ENCODE measurements around the gene CPSF7. TPM values are rescaled to one million over a fixed set of nuclear protein-coding genes. Genes with fewer than 3 reads are reported as not detected.

Gene CPSF7
- total RNA-seq, 1 donor from 2014 or later, result 63.2 TPM

- Histone ChIP-seq H3K9ac (ENCODE audit: low read length) (no peak overlapping the region), H3K4me1 (ENCODE audit: insufficient read depth, low read length) (peaks cover 10% of the 10 kb centered on the region), H3K79me2 (ENCODE audit: insufficient read depth, low read length) (peaks cover 18% of the 10 kb centered on the region), H3K36me3 (ENCODE audit: insufficient read depth, low read length) (peaks cover 21% of the 10 kb centered on the region), H3K9me3 (ENCODE audit: insufficient read depth, low read depth, low read length) (no peaks in the 10 kb centered on the region), H3K4me3 (ENCODE audit: insufficient read depth, low read depth, low read length) (no peak overlapping the region), H3K27me3 (ENCODE audit: insufficient read depth, low read length) (no peaks in the 10 kb centered on the region), H3K27ac (ENCODE audit: low read depth, low read length) (no peak overlapping the region), H2AFZ (ENCODE audit: low read depth, low read length) (no peak overlapping the region), H4K20me1 (ENCODE audit: insufficient read depth, low read length) (peaks cover 69% of the 10 kb centered on the region), H3K4me2 (ENCODE audit: low read length) (no peak overlapping the region)
- H3K27me3 Mint-ChIP-seq (ENCODE audit: low read depth, unreplicated experiment), result no peaks in the 10 kb centered on the region
- H3K27ac Mint-ChIP-seq (ENCODE audit: unreplicated experiment), result no peak overlapping the region
- DNase-seq (ENCODE audit: low read depth) (no peak), FAIRE-seq (no peak)
- no peaks in the 10 kb centered on the region for H3K9me3 Mint-ChIP-seq (ENCODE audit: unreplicated experiment)
- TF ChIP-seq, protein P1, sequence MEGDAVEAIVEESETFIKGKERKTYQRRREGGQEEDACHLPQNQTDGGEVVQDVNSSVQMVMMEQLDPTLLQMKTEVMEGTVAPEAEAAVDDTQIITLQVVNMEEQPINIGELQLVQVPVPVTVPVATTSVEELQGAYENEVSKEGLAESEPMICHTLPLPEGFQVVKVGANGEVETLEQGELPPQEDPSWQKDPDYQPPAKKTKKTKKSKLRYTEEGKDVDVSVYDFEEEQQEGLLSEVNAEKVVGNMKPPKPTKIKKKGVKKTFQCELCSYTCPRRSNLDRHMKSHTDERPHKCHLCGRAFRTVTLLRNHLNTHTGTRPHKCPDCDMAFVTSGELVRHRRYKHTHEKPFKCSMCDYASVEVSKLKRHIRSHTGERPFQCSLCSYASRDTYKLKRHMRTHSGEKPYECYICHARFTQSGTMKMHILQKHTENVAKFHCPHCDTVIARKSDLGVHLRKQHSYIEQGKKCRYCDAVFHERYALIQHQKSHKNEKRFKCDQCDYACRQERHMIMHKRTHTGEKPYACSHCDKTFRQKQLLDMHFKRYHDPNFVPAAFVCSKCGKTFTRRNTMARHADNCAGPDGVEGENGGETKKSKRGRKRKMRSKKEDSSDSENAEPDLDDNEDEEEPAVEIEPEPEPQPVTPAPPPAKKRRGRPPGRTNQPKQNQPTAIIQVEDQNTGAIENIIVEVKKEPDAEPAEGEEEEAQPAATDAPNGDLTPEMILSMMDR (IDR thresholded peaks at IDR 0.05; ENCODE audit: insufficient read depth, low read depth, low read length), result no peak
- TF ChIP-seq EZH2 (IDR thresholded peaks at IDR 0.05; ENCODE audit: insufficient read depth, low read length), result no peak
- peaks cover 24% of the 10 kb centered on the region for H3K4me1 Mint-ChIP-seq (ENCODE audit: low read depth, unreplicated experiment)
- H3K36me3 Mint-ChIP-seq (ENCODE audit: low read depth, unreplicated experiment), result peaks cover 9% of the 10 kb centered on the region
- H3K4me3 Mint-ChIP-seq (ENCODE audit: unreplicated experiment), result no peak overlapping the region
These were observed 18.1 kb upstream of the CPSF7 start for GRCh38 chr11:61447601-61448551.

DNA sequence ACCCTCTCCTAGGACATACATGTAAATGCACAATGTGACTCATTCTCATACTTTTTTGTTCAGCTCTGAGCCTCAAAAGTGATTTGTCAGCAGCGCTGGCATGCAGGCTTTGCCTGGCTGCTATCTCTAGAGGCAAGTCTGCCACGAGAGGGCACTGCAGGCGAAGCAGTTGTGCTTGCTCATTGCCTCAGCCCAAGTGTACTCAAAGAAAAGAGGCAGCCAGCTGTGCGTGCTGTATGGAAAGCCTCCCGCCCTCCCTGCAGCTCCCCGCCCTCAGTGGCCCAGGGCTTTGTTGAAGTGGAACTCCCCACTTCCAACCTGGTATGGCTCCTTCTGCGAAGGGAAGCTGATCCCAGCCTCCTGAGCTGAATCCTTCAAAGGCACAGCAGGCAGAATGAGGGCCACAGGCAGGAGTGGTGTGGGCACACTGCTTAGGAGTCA lies 16.5 kb upstream of the CPSF7 start:
- Mint-ChIP-seq H3K4me1 (ENCODE audit: low read depth, unreplicated experiment) (peaks cover 24% of the 10 kb centered on the region), H3K27me3 (ENCODE audit: low read depth, unreplicated experiment) (no peaks in the 10 kb centered on the region), H3K36me3 (ENCODE audit: low read depth, unreplicated experiment) (peaks cover 11% of the 10 kb centered on the region), H3K27ac (ENCODE audit: unreplicated experiment) (no peak overlapping the region), H3K9me3 (ENCODE audit: unreplicated experiment) (no peaks in the 10 kb centered on the region), H3K4me3 (ENCODE audit: unreplicated experiment) (no peak overlapping the region)
- peak overlapping the region; percentile 49 for H3K27ac ChIP-seq (ENCODE audit: low read depth, low read length)
- H3K27me3 ChIP-seq (ENCODE audit: insufficient read depth, low read length), result no peaks in the 10 kb centered on the region
- H3K9me3 ChIP-seq (ENCODE audit: insufficient read depth, low read depth, low read length), result no peaks in the 10 kb centered on the region
- peaks cover 22% of the 10 kb centered on the region for H3K36me3 ChIP-seq (ENCODE audit: insufficient read depth, low read length)
- peak; percentile 54 for FAIRE-seq
- H3K4me1 ChIP-seq (ENCODE audit: insufficient read depth, low read length), result peaks cover 10% of the 10 kb centered on the region
- no peak for TF ChIP-seq EZH2 (IDR thresholded peaks at IDR 0.05; ENCODE audit: insufficient read depth, low read length)
- TF ChIP-seq, protein P1 (IDR thresholded peaks at IDR 0.05; ENCODE audit: insufficient read depth, low read depth, low read length), result peak; percentile 95
- H3K4me3 ChIP-seq (ENCODE audit: insufficient read depth, low read depth, low read length), result no peak overlapping the region
- H2AFZ ChIP-seq (ENCODE audit: low read depth, low read length), result no peak overlapping the region
- peak overlapping the region; percentile 12 for H3K4me2 ChIP-seq (ENCODE audit: low read length)
- peak overlapping the region; percentile 16 for H3K9ac ChIP-seq (ENCODE audit: low read length)
- peaks cover 34% of the 10 kb centered on the region for H3K79me2 ChIP-seq (ENCODE audit: insufficient read depth, low read length)
- DNase-seq (ENCODE audit: low read depth), result peak; percentile 90
- peaks cover 79% of the 10 kb centered on the region for H4K20me1 ChIP-seq (ENCODE audit: insufficient read depth, low read length)

Data from astrocyte (in vitro differentiated cells and primary cell).